Measurements from ENCODE around the gene NOL9. TPM values are rescaled to one million over a fixed set of nuclear protein-coding genes. Genes with fewer than 3 reads are reported as not detected.

NOL9 gene
- total RNA-seq, 5 donors from 2014 or later (not counting 1 experiment from before 2014, with no cell fraction given) = 48.6 to 66.6 (median 58.7) TPM

GRCh38 chr1:6509220-6509918 lies 44.9 kb downstream of the NOL9 start:
- Mint-ChIP-seq H3K27me3 (peaks cover 6 to 9% of the 10 kb centered on the region in 2 donors), H3K9me3 (no peaks in the 10 kb centered on the region), H3K4me3 (no peak overlapping the region), H3K4me1 (no peaks in the 10 kb centered on the region), H3K36me3 (no peaks in the 10 kb centered on the region), H3K27ac (no peak overlapping the region)
- H3K4me3 ChIP-seq (ENCODE audit: control insufficient read depth in 1 of 2, extremely low read depth in 1 of 2, low read length in 1 of 2) = no peak overlapping the region
- ChIA-PET POLR2A (no interaction called here), CTCF (no interaction called here)
- no peaks in the 10 kb centered on the region for H3K9me3 ChIP-seq
- H3K4me1 ChIP-seq (ENCODE audit: control insufficient read depth in 1 of 2, extremely low read depth in 1 of 2, insufficient read depth in 2 of 2, low read length in 2 of 2) = no peaks in the 10 kb centered on the region
- WGBS (ENCODE audit: insufficient coverage) = 61% methylated on average over 13 of the region's 20 CpGs
- DNase-seq (no peak), ATAC-seq (replicated peaks in 1 of 4) (no peak)
- peaks cover 0 to 49% of the 10 kb centered on the region in 2 experiments for H3K27me3 ChIP-seq (replicated peaks in 1 of 2; ENCODE audit: control insufficient read depth in 2 of 2, extremely low read depth in 1 of 2, insufficient read depth in 2 of 2, low read length in 1 of 2)
- no peak overlapping the region for H3K27ac ChIP-seq (ENCODE audit: low read length)
- H3K36me3 ChIP-seq (ENCODE audit: control insufficient read depth in 2 of 2, extremely low read depth in 1 of 2, insufficient read depth in 1 of 2, low read length in 1 of 2) = no peaks in the 10 kb centered on the region

- 85% methylated on average over 11 of the region's 11 CpGs for WGBS (ENCODE audit: insufficient coverage)
- no peak for DNase-seq
Observed at GRCh38 chr1:6508816-6509189, 45.5 kb downstream of the NOL9 start.

DNA sequence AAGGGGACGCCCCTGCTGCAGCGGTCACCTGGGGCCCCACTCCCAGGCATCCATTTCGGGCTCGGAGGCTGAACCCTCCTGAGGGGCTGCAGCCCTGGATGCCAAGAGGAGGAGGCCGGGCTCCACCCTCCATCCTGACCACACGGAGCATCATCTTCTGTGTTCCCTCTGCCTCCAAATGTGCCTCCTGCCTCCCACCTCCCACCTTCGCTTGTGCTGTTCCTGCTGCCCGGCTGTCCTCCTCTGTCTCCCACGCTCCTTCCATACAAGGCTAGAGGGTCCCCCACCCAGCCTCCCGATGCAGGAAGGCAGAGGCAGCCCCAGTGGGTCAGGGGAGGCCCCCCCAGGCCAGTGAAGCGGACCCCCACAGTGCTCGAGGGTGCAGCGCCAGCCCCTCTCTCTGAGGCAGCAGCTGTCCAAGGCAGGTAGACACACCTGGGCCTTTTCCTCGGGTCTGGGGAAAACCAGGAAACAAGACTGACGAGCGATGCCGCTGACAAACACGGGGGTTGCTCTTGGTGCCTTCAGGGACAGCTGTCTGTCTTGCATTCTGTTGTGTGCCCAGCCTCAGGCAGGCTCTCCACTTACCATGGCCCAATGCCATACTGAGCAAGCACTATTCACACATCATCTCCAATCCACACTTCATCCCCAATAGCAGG lies 46.0 kb downstream of the NOL9 start:
- 77% methylated on average over 13 of the region's 18 CpGs for WGBS (ENCODE audit: insufficient coverage)
- ATAC-seq (replicated peaks in 1 of 4) (no peak), DNase-seq (no peak)
- Mint-ChIP-seq H3K4me1 (no peaks in the 10 kb centered on the region), H3K36me3 (no peaks in the 10 kb centered on the region), H3K27me3 (peaks cover 6 to 9% of the 10 kb centered on the region in 2 donors), H3K9me3 (no peaks in the 10 kb centered on the region), H3K27ac (no peak overlapping the region), H3K4me3 (no peak overlapping the region)
- CTCF ChIA-PET = interaction anchor here in 1 of 2 donors (0.6 kb wide), 1 partner anchor 29 kb away, joined by 6 read pairs; no protein-coding TSS in a partner anchor
- H3K4me1 ChIP-seq (ENCODE audit: control insufficient read depth in 1 of 2, extremely low read depth in 1 of 2, insufficient read depth in 2 of 2, low read length in 2 of 2) = no peaks in the 10 kb centered on the region
- H3K36me3 ChIP-seq (ENCODE audit: control insufficient read depth in 2 of 2, extremely low read depth in 1 of 2, insufficient read depth in 1 of 2, low read length in 1 of 2) = no peaks in the 10 kb centered on the region
- no peak overlapping the region for H3K27ac ChIP-seq (ENCODE audit: low read length)
- H3K9me3 ChIP-seq = no peaks in the 10 kb centered on the region
- peaks cover 0 to 49% of the 10 kb centered on the region in 2 experiments for H3K27me3 ChIP-seq (replicated peaks in 1 of 2; ENCODE audit: control insufficient read depth in 2 of 2, extremely low read depth in 1 of 2, insufficient read depth in 2 of 2, low read length in 1 of 2)
- no peak overlapping the region for H3K4me3 ChIP-seq (ENCODE audit: control insufficient read depth in 1 of 2, extremely low read depth in 1 of 2, low read length in 1 of 2)
- POLR2A ChIA-PET = no interaction called here

More at GRCh38 chr1:6508816-6509189, 45.5 kb downstream of the NOL9 start:
- H3K4me1 Mint-ChIP-seq = no peaks in the 10 kb centered on the region
- no peaks in the 10 kb centered on the region for H3K9me3 ChIP-seq
- H3K36me3 ChIP-seq (ENCODE audit: control insufficient read depth in 2 of 2, extremely low read depth in 1 of 2, insufficient read depth in 1 of 2, low read length in 1 of 2) = no peaks in the 10 kb centered on the region
- no peaks in the 10 kb centered on the region for H3K9me3 Mint-ChIP-seq
- H3K36me3 Mint-ChIP-seq = no peaks in the 10 kb centered on the region
- H3K27ac ChIP-seq (ENCODE audit: low read length) = no peak overlapping the region
- POLR2A ChIA-PET = no interaction called here
- H3K4me3 Mint-ChIP-seq = no peak overlapping the region
- ATAC-seq (replicated peaks in 1 of 4) = no peak
- H3K27ac Mint-ChIP-seq = no peak overlapping the region
- H3K4me1 ChIP-seq (ENCODE audit: control insufficient read depth in 1 of 2, extremely low read depth in 1 of 2, insufficient read depth in 2 of 2, low read length in 2 of 2) = no peaks in the 10 kb centered on the region
- peaks cover 0 to 49% of the 10 kb centered on the region in 2 experiments for H3K27me3 ChIP-seq (replicated peaks in 1 of 2; ENCODE audit: control insufficient read depth in 2 of 2, extremely low read depth in 1 of 2, insufficient read depth in 2 of 2, low read length in 1 of 2)
- CTCF ChIA-PET = interaction anchor here in 1 of 2 donors (0.6 kb wide), 1 partner anchor 29 kb away, joined by 6 read pairs; no protein-coding TSS in a partner anchor
- peaks cover 6 to 9% of the 10 kb centered on the region in 2 donors for H3K27me3 Mint-ChIP-seq
- no peak overlapping the region for H3K4me3 ChIP-seq (ENCODE audit: control insufficient read depth in 1 of 2, extremely low read depth in 1 of 2, low read length in 1 of 2)

DNA sequence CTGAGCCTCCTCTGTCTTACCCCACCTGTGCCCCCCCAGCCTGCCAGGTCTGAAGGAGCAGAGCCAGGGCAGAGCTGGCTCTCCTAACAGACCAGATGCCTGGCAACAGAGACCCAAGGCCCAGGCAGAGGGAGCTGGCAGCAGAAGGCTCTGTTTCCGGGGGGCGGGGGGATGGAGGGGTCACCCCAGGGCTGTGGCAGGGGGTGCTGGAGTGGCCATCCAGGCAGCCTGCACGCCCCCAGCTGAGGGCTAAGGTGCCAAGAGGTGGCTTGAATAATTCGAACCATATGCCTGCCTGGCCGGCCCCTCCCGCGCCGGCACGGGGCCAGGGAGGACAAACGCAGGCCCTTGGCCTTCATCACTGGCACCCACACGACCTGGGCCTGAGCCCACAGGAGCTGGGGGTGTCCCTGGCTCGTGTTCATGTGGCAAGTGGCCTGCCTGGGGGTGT lies 46.8 kb downstream of the NOL9 start:
- no peaks in the 10 kb centered on the region for H3K9me3 Mint-ChIP-seq
- Histone ChIP-seq H3K36me3 (ENCODE audit: control insufficient read depth in 2 of 2, extremely low read depth in 1 of 2, insufficient read depth in 1 of 2, low read length in 1 of 2) (no peaks in the 10 kb centered on the region), H3K27me3 (replicated peaks in 1 of 2; ENCODE audit: control insufficient read depth in 2 of 2, extremely low read depth in 1 of 2, insufficient read depth in 2 of 2, low read length in 1 of 2) (peaks cover 0 to 52% of the 10 kb centered on the region in 2 experiments), H3K9me3 (no peaks in the 10 kb centered on the region), H3K4me3 (ENCODE audit: control insufficient read depth in 1 of 2, extremely low read depth in 1 of 2, low read length in 1 of 2) (no peak overlapping the region), H3K4me1 (ENCODE audit: control insufficient read depth in 1 of 2, extremely low read depth in 1 of 2, insufficient read depth in 2 of 2, low read length in 2 of 2) (no peaks in the 10 kb centered on the region), H3K27ac (ENCODE audit: low read length) (no peak overlapping the region)
- H3K27me3 Mint-ChIP-seq = peaks cover 6 to 9% of the 10 kb centered on the region in 2 donors
- H3K4me3 Mint-ChIP-seq = no peak overlapping the region
- no peaks in the 10 kb centered on the region for H3K4me1 Mint-ChIP-seq
- CTCF ChIA-PET = no interaction called here
- WGBS (ENCODE audit: insufficient coverage) = 77% methylated on average over 12 of the region's 12 CpGs
- no peak overlapping the region for H3K27ac Mint-ChIP-seq
- POLR2A ChIA-PET = no interaction called here
- no peaks in the 10 kb centered on the region for H3K36me3 Mint-ChIP-seq
- DNase-seq = no peak
- no peak for ATAC-seq (replicated peaks in 1 of 4)

DNA sequence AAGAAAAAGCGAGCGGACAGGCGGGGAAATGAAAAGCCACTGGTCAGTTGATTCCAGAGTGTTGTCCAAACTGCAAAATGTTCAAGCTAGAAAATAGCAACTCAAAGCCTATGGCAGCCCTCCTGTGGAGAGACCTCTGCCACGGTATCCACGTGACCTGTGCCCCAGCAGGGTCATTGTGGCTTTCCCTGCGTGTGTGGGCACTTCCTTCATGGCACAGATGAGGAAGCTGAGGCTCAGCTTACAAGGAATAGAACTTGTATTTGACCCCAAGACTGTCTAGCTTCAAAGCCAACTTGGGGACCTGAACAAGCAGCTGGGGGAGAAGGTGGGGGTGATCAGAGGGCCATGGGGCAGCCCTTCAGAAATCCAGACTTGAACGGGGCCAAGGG lies 47.3 kb downstream of the NOL9 start:
- CTCF ChIA-PET = no interaction called here
- H3K9me3 ChIP-seq = no peaks in the 10 kb centered on the region
- peaks cover 6 to 9% of the 10 kb centered on the region in 2 donors for H3K27me3 Mint-ChIP-seq
- H3K9me3 Mint-ChIP-seq = no peaks in the 10 kb centered on the region
- H3K27ac ChIP-seq (ENCODE audit: low read length) = no peak overlapping the region
- H3K36me3 ChIP-seq (ENCODE audit: control insufficient read depth in 2 of 2, extremely low read depth in 1 of 2, insufficient read depth in 1 of 2, low read length in 1 of 2) = no peaks in the 10 kb centered on the region
- WGBS (ENCODE audit: insufficient coverage) = 49% methylated on average over 6 of the region's 7 CpGs
- POLR2A ChIA-PET = no interaction called here
- no peak overlapping the region for H3K27ac Mint-ChIP-seq
- no peak for DNase-seq
- no peak for ATAC-seq (replicated peaks in 1 of 4)
- H3K4me1 Mint-ChIP-seq = no peaks in the 10 kb centered on the region
- no peaks in the 10 kb centered on the region for H3K4me1 ChIP-seq (ENCODE audit: control insufficient read depth in 1 of 2, extremely low read depth in 1 of 2, insufficient read depth in 2 of 2, low read length in 2 of 2)
- H3K27me3 ChIP-seq (replicated peaks in 1 of 2; ENCODE audit: control insufficient read depth in 2 of 2, extremely low read depth in 1 of 2, insufficient read depth in 2 of 2, low read length in 1 of 2) = peaks cover 0 to 55% of the 10 kb centered on the region in 2 experiments
- no peaks in the 10 kb centered on the region for H3K36me3 Mint-ChIP-seq
- H3K4me3 ChIP-seq (ENCODE audit: control insufficient read depth in 1 of 2, extremely low read depth in 1 of 2, low read length in 1 of 2) = no peak overlapping the region
- H3K4me3 Mint-ChIP-seq = no peak overlapping the region

DNA sequence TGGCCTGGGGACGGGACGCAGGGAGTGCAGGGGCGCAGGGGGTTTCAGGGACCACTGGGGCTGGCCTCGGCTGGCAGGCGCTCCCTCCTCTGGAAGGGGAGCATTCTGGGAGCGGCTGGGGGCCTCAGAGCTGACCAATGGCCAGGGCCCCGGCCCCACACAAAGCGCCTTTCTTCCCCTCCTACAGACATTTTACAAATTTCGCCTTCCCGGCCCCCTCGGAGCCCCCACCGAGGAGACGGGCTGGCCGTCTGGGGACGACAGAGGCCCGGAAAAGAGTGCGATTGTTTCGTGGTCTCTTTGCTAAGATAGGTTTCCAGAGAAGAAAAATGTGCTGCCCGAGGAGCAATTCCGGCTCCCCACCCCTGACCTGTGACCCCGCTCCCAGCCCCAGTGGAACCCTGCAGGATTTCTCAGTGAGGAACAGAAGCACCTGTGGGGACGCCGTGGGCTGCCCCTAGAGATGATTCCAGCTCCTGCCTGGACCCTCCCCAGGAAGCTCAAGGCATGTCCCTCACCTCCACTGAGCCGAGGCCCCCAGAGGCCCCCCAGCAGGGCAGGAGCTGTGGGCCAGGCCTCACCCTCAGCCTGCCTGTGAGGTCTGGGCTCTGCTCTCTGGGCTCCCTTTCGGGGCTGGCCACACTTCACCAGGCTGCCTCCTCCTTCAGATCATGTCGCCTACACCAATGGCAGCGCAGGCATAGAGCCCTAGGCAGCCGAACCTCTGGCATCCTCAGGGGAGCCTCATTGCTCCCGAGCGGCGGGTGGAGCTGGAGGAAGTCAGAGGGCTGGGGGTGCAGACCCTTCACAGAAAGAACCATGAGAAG lies 47.9 kb downstream of the NOL9 start:
- DNase-seq (no peak), ATAC-seq (replicated peaks in 1 of 4) (no peak)
- Histone ChIP-seq H3K27ac (ENCODE audit: low read length) (no peak overlapping the region), H3K27me3 (replicated peaks in 1 of 2; ENCODE audit: control insufficient read depth in 2 of 2, extremely low read depth in 1 of 2, insufficient read depth in 2 of 2, low read length in 1 of 2) (peaks cover 0 to 59% of the 10 kb centered on the region in 2 experiments), H3K36me3 (ENCODE audit: control insufficient read depth in 2 of 2, extremely low read depth in 1 of 2, insufficient read depth in 1 of 2, low read length in 1 of 2) (no peaks in the 10 kb centered on the region), H3K9me3 (no peaks in the 10 kb centered on the region), H3K4me3 (ENCODE audit: control insufficient read depth in 1 of 2, extremely low read depth in 1 of 2, low read length in 1 of 2) (no peak overlapping the region), H3K4me1 (ENCODE audit: control insufficient read depth in 1 of 2, extremely low read depth in 1 of 2, insufficient read depth in 2 of 2, low read length in 2 of 2) (no peaks in the 10 kb centered on the region)
- POLR2A ChIA-PET = no interaction called here
- H3K4me3 Mint-ChIP-seq = no peak overlapping the region
- 90% methylated on average over 25 of the region's 31 CpGs for WGBS (ENCODE audit: insufficient coverage)
- H3K4me1 Mint-ChIP-seq = no peaks in the 10 kb centered on the region
- CTCF ChIA-PET = no interaction called here
- no peaks in the 10 kb centered on the region for H3K9me3 Mint-ChIP-seq
- H3K27me3 Mint-ChIP-seq = peaks cover 6 to 9% of the 10 kb centered on the region in 2 donors
- H3K27ac Mint-ChIP-seq = no peak overlapping the region
- no peaks in the 10 kb centered on the region for H3K36me3 Mint-ChIP-seq

Measured in T-cell (primary cell).